MCF 10A (cell line): ENCODE data around the gene EEF1AKMT2. TPM values are rescaled to one million over a fixed set of nuclear protein-coding genes. Genes with fewer than 3 reads are reported as not detected.

Experiments
- BruUV-seq: library from RNA; stranded (reverse); fragments of 400-500 nt; replicated peaks from 2 replicates; lab custom pipeline; 2021; lab: Mats Ljungman, UMichigan
- CTCF ChIA-PET: fragments of 300-600 bp; sonication (Branson Sonifier 250); formaldehyde crosslinking; extraction: SDS; loops from one replicate; lab custom pipeline; 2021; ENCODE audit warnings: antibody characterized with exemption, inconsistent platforms; lab: Yijun Ruan, JAX
- POLR2A ChIA-PET: fragments of 300-600, 350-650 bp; sonication (Branson Sonifier 250); formaldehyde crosslinking; extraction: SDS; loops from one replicate; lab custom pipeline; 2020; ENCODE audit warnings: antibody characterized with exemption, inconsistent platforms; lab: Yijun Ruan, JAX
- DNase-seq: peaks from one replicate; pipeline ENCODE4 v3.0.0-alpha.2; 2018; ENCODE audit not compliant: unreplicated experiment
- H3K27ac Mint-ChIP-seq: one replicate; pipeline ENCODE4 v1.8.0; 2022; ENCODE audit warnings: mild to moderate bottlenecking, low read depth, mixed read lengths; ENCODE audit not compliant: unreplicated experiment
- H3K27me3 Mint-ChIP-seq: one replicate; pipeline ENCODE4 v1.8.0; 2022; ENCODE audit warnings: mixed read lengths; ENCODE audit not compliant: insufficient read depth, unreplicated experiment
- H3K36me3 Mint-ChIP-seq: one replicate; pipeline ENCODE4 v1.8.0; 2022; ENCODE audit warnings: mild to moderate bottlenecking, moderate library complexity, mixed read lengths; ENCODE audit not compliant: insufficient read depth, unreplicated experiment
- H3K4me1 Mint-ChIP-seq: one replicate; pipeline ENCODE4 v1.8.0; 2022; ENCODE audit warnings: mixed read lengths; ENCODE audit not compliant: insufficient read depth, unreplicated experiment
- H3K4me3 Mint-ChIP-seq: one replicate; pipeline ENCODE4 v1.8.0; 2022; ENCODE audit warnings: mild to moderate bottlenecking, moderate library complexity, mixed read lengths; ENCODE audit not compliant: unreplicated experiment
- H3K9me3 Mint-ChIP-seq: one replicate; pipeline ENCODE4 v1.8.0; 2022; ENCODE audit warnings: mixed read lengths; ENCODE audit not compliant: unreplicated experiment
- CTCF ChIP-seq: fragments of 200-600 bp; IDR thresholded peaks from one replicate; pipeline ENCODE4 v1.8.0; 2022; ENCODE audit warnings: antibody characterized with exemption, mild to moderate bottlenecking; ENCODE audit not compliant: unreplicated experiment
- intact Hi-C: fragments of 100-400 bp; cut with micrococcal nuclease; formaldehyde crosslinking; loops from 2 replicates; pipeline ENCODE4 v1.14.1; 2022
- total RNA-seq: library from RNA; stranded (reverse); gene quantifications from 2 replicates; pipeline ENCODE4 v1.2.3, GENCODE V29; 2022

EEF1AKMT2 gene
- total RNA-seq, 1 experiment from 2014 or later = 17.5 TPM

DNA sequence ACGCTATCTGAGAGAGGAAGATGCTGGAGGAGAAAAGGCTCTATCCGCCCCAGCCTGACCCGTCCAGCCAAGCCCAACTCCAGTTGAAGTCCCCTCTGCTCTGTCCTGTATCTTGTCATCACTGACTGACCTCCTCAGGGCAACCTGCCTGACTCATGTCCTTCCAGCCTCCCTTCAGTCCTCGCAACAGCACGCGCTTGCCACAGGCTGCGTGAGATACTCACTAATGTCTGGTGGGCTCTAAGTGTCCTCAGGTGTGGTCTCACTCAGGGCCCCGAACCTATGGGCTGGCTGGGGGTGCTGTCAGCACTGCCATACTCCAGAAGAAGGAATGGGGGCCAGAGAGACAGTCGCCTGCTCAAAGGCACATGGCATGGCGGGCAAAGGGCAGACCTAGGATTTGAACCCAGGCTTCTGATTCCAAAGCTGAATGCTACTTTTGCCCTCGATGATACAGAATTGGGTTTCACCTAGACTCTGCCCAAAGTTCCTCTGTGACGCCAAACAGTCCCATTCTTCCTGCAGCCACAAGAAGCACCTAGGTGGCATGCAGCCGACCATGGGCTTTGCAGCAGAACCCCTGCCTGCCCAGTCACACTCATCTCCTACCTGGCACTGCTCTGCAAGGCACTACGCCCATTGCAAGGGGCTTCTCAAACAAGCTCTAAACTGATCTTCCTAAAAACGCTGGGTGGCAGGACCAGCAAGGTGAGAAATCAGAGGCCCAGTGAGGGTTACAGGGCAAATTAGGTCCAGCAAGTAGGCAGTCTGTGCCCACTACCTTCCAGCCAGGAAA, 56.0 kb downstream of the EEF1AKMT2 start:
- no peak for TF ChIP-seq CTCF
- intact Hi-C loops = no loop called here
- peak overlapping the region; percentile 77 for H3K27ac Mint-ChIP-seq
- peaks cover 20% of the 10 kb centered on the region for H3K36me3 Mint-ChIP-seq
- H3K4me1 Mint-ChIP-seq = peaks cover 54% of the 10 kb centered on the region
- no TSS peak for BruUV-seq
- no peaks in the 10 kb centered on the region for H3K27me3 Mint-ChIP-seq
- H3K9me3 Mint-ChIP-seq = no peaks in the 10 kb centered on the region
- POLR2A ChIA-PET = interaction anchor here (0.5 to 2.6 kb wide), 5 partner anchors 9 to 181 kb away, joined by 3 to 14 read pairs (median 4); no protein-coding TSS in a partner anchor
- no peak for DNase-seq
- peak overlapping the region; percentile 30 for H3K4me3 Mint-ChIP-seq
- CTCF ChIA-PET = interaction anchor here (0.7 to 1.3 kb wide), 4 partner anchors 11 to 81 kb away, joined by 3 to 4 read pairs (median 4); no protein-coding TSS in a partner anchor

GRCh38 chr10:124734311-124735166, 57.1 kb downstream of the EEF1AKMT2 start:
- intact Hi-C loops = no loop called here
- H3K27ac Mint-ChIP-seq = peak overlapping the region; percentile 88

GRCh38 chr10:124733571-124734245, 58.0 kb downstream of the EEF1AKMT2 start:
- Mint-ChIP-seq H3K4me1 (peaks cover 37% of the 10 kb centered on the region), H3K4me3 (no peak overlapping the region), H3K27ac (peak overlapping the region; percentile 88), H3K27me3 (no peaks in the 10 kb centered on the region), H3K36me3 (peaks cover 20% of the 10 kb centered on the region), H3K9me3 (no peaks in the 10 kb centered on the region)
- no TSS peak for BruUV-seq
- intact Hi-C loops = no loop called here
- POLR2A ChIA-PET = interaction anchor here (0.6 to 1.6 kb wide), 5 partner anchors 8 to 1797 kb away, joined by 3 to 8 read pairs (median 4); no protein-coding TSS in a partner anchor
- TF ChIP-seq CTCF = no peak
- no peak for DNase-seq
- CTCF ChIA-PET = interaction anchor here (0.6 to 1.6 kb wide), 7 partner anchors 8 to 207 kb away, joined by 3 to 12 read pairs (median 4); no protein-coding TSS in a partner anchor

More at GRCh38 chr10:124734311-124735166, 57.1 kb downstream of the EEF1AKMT2 start:
- no peak for DNase-seq
- TF ChIP-seq CTCF = no peak
- no peaks in the 10 kb centered on the region for H3K27me3 Mint-ChIP-seq
- BruUV-seq = no TSS peak
- POLR2A ChIA-PET = interaction anchor here (0.5 to 1.6 kb wide), 4 partner anchors 10 to 183 kb away, joined by 3 to 8 read pairs (median 4); no protein-coding TSS in a partner anchor
- H3K9me3 Mint-ChIP-seq = no peaks in the 10 kb centered on the region
- peaks cover 43% of the 10 kb centered on the region for H3K4me1 Mint-ChIP-seq
- no peak overlapping the region for H3K4me3 Mint-ChIP-seq
- CTCF ChIA-PET = interaction anchor here (0.6 to 1.6 kb wide), 7 partner anchors 9 to 204 kb away, joined by 3 to 12 read pairs (median 3); no protein-coding TSS in a partner anchor
- peaks cover 20% of the 10 kb centered on the region for H3K36me3 Mint-ChIP-seq
